Measurements from ENCODE around the gene RHEBL1.

Gene RHEBL1

DNA sequence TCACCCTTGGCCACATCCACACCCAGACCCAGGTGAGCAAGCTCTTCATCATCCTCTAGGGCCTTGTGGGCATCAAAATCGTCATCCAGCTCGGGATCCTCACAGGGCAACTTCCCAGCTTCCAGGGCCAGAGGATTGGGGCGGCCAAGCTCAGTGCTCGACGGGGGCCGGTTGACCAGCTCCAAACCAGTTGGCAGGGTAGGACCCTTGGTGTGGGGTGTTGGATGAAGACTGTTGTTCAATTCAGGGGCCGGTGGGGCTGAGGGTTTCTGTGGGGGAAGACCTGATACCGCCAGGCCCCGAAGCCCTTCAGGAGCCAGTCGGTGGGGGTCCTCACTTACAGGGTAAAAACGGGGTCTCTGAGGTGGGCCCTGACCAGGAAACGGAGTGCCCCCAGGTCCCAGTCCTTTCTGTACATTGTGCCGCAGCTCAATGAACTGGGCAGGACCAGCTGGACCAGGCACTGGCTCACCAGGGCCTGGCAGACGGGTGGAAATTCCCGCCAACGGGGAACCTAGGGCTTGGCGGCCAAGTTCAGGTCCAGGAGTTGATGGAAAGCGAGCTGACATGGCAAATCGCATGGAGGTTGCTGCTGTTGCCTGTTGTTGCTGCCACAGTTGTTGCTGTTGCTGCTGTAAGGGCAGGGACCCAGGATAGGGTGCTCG, 31.4 kb downstream of the RHEBL1 start:
- in situ Hi-C loops (cut with MboI; ENCODE audit: low sequenced_read_pairs), result no loop called here

DNA sequence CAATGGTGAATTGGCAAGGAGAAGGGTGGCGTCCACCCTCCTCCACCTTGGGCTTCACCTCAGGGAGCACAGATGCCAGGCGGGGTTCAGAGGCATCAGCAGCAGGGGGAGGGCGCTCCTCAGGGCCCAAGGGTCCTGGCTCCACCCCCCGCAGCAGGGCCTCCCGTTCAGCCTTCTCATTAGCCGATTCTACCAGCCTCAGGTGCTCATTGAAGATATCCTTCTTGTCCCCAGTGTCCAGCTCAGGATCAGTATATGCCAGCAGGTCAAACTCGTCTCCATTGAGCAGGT, 31.9 kb downstream of the RHEBL1 start:
- in situ Hi-C loops (cut with MboI; ENCODE audit: low sequenced_read_pairs), result no loop called here

DNA sequence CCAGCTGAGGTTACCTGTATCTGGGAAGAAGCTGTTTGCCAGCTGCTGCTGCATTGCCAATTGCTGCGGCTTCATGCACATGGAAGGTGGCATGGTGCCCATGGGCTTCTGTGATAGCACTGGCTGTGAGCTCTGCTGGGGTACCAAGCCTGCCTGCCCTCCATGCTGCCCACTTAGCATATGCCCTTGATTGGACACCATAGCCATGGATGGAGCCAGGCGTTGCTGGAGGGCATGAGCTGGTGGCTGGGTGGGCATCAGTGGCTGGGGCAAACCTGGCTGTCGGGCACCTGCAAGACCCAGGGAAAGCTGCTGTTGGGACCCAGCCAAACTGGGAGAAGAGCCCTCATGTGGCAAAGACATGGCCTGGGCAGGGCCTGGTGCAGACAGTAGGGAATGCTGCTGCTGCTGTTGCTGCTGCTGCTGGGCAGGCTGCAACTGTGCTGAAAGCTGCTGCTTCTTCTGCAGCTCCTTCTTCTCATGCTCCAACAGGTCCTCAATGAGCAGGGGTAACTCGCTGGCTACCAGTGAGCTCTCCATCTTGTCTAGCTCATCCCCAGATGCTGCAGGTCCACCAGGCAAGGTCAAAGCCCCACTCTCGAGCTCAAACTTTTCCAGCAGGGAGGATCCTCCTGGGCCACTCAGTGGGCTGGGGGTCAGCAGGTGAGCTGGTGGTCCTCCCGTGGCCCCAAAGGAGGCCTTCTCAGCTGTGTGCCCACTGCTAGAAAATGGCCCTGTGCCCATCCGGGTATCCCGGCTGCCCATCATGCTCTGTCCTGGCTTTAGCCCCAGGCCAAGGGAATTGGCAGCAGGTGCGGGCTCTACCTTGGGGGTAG, 32.5 kb downstream of the RHEBL1 start:
- in situ Hi-C loops (cut with MboI; ENCODE audit: low sequenced_read_pairs), result no loop called here

DNA sequence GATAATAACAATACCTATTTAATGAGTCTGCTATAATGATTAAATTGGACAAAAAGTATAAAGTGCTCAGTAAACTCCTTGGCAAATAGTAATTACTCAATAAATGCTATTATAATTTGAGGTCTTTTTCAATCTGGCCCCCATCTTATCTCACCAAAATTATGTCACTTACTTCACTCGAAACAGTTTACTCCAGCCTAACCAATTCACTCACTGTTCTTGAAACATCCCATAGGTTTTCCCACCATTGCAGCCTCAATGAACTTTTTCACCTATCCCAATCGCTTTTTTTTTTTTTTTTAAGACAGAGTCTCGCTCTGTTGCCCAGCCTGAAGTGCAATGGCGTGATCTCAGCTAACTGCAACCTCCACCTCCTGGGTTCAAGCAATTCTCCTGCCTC, 33.8 kb downstream of the RHEBL1 start:
- in situ Hi-C loops (cut with MboI; ENCODE audit: low sequenced_read_pairs), result no loop called here

DNA sequence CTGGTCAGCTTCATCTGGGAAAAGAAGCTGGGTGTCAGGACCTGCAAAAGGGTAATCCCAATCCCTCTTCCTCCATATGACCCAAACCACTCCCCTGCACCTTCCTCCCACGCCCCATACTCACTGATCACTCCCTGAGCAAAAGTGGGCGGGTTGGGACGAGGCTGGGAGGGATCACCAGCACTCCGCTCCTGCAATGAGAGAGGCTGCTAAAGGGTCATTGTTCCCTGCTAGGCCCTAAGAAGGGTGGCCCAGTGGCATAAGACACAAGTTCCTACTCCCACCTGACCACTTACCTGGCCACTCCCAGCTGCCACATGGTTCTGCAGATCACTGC, 35.5 kb downstream of the RHEBL1 start:
- in situ Hi-C loops (cut with MboI; ENCODE audit: low sequenced_read_pairs), result no loop called here

DNA sequence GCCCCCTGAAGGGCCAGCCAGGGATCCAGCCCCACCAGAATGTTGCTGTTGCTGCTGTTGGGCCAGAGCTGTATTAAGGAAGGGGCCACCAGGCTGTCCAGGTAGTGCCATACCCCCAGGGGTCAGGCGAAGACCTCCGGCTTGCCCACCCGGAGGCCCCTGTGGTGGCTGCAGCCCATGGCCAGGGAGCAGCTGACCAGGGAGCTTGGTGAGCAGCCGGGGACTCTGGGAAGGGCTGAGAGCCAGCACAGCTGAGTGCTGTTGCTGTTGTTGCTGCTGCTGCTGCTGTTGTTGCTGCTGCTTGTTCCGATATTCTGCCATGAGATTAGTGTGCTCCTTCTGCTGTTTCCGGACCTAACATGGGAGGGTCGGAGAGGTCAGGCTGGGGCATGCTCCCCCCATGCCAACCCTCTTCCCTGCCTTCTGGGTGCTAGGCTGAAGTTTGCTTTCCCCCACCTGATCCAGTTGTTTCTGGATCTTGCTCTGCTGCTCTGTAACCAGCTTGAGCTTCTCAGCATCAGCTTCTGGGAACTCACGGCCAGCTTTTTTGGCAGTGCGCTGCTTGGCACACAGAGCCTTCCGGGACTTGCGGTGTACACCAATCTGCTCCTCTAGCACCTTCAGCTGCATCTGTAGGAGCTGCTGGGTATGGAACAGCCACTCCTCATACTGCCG, 36.0 kb downstream of the RHEBL1 start:
- in situ Hi-C loops (cut with MboI; ENCODE audit: low sequenced_read_pairs), result no loop called here

DNA sequence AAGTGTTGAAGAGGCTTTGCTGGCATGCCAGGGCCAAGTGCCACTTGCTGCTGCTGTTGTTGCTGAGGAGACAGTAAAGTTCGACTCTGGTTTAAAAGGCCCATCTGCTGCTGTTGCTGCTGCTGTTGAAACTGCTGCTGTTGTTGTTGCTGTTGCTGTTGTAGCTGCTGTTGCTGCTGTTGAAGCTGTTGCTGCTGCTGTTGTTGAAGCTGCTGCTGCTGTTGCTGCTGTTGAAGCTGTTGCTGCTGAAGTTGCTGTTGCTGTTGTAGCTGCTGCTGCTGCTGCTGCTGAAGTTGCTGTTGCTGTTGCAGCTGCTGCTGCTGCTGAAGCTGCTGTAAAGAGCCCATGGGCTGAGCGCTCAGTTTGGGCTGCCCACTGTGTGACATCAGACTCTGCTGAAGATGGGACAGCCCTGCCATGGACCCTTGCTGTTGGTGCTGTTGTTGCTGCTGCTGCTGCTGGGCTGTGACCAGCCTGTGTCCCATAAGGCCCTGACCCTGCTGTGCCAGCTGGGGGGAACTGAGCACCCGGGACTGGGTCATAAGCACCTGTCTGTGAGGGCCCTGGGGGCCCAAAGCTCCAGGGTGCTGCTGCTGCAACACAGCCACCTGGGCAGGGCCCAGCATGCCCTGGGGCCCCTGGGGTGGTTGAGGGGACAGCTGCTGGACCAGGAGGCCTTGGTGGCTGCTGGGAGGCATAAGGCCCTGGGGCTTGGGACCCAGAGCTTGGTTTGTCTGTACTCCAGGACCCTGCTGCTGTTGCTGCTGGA, 36.9 kb downstream of the RHEBL1 start:
- in situ Hi-C loops (cut with MboI; ENCODE audit: low sequenced_read_pairs), result no loop called here

DNA sequence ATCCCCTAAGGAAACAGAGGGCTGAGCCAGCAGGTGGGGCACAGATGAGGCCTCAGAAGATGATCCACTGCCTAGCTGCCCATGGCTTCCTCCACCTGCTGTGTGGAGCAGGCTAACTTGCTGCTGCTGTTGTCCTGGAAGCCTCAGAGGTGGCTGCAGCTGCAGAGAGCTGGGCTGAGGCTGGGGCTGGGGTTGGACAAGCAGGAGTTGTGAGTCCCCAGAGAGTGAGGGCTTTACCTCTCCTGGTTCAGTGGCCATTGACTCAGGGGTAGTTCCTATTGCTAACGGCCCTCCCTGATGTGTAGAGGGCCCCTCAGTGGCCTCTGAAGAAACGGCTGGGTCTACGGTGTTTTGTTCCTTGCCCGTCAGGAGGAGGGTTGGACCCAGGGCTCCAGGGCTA, 37.5 kb downstream of the RHEBL1 start:
- in situ Hi-C loops (cut with MboI; ENCODE audit: low sequenced_read_pairs), result no loop called here

DNA sequence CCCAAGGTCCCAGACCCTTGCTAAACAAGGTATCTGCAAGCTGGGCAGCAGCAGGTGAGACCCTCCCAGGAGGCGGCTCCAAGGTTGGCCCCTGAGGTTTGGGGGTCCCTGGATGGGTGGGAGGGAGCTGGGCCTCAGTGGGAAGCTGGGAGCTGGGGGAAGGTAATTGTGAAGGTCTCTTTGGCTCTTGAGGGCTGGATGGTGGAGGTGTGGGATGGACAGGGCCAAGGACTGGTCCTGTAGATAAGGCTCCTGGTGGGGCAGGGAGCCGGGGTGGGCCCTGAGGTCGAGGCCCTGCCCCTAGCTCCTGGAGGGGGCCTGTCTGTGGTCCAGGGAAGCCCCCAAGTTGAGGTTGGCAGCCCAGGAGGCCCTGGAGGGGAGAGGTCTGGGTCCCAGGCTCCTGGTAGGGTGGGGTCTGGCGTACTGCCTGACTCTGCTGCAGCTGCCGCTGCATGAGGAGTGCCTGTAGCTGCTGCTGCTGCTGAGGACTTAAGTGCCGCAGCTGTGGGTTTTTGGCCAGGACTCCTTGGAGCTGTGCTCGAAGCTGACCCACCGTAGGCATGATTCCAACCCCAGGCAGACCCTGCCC, 38.1 kb downstream of the RHEBL1 start:
- in situ Hi-C loops (cut with MboI; ENCODE audit: low sequenced_read_pairs), result no loop called here

DNA sequence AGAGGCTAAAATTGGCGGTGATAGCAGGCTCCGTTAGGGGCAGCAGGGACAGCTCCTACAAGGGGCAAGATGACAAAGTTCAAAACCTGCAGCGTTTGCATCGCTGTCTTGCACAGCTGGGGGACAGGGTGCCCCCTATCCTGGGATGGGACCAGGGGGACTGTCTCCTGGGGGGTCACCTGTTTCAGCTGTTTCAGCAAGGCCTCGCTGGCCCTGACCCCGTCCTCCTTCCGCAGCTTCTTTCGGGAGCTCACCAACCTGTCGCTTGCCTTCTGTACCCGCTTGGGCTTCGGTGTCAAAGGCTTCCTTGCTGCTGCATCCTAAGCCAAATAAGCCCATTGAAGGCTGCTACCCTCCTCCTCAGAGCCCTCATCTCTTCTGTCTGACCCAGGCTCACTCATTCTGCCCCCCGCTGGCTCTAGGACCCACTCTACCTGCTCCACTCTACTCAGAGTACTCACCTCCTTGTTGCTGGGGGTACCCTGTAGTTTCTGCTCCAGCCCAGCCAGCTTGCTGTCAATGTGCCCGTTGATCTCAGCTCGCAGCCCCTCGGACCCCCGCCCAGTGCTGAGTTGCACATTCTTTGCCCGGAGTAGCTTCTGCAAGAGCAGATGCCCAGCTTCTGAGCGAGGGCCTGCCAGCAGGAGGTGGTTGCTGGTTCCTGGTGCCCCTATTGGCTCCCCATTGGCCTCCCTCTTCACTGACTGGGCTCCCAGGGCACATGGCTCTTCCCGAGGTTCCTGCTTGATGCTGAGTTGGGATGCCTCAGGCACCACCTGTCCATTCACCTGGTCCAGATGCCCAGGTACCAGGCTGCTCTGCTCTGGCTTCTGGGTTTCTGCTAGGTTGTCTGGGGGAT, 38.8 kb downstream of the RHEBL1 start:
- in situ Hi-C loops (cut with MboI; ENCODE audit: low sequenced_read_pairs), result no loop called here

DNA sequence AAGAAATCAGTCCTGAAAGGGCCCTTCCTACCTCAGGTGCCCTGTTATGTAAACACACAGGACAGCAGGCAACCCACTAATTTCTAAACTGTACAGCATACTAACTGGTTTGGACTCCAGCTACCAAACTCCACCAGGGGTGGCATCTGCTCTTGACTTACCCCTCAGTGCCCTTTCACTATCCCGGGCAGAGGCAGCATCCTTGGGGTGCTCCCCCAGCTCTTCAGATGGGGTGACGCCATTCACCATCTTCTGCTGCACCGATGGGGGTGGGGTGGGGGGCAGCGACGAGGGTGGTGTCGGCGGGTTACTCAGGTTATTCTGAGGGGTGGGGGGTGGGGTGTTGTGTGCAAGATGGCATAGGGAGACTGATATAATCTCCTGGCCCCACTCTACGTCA, 39.7 kb downstream of the RHEBL1 start:
- in situ Hi-C loops (cut with MboI; ENCODE audit: low sequenced_read_pairs), result no loop called here

DNA sequence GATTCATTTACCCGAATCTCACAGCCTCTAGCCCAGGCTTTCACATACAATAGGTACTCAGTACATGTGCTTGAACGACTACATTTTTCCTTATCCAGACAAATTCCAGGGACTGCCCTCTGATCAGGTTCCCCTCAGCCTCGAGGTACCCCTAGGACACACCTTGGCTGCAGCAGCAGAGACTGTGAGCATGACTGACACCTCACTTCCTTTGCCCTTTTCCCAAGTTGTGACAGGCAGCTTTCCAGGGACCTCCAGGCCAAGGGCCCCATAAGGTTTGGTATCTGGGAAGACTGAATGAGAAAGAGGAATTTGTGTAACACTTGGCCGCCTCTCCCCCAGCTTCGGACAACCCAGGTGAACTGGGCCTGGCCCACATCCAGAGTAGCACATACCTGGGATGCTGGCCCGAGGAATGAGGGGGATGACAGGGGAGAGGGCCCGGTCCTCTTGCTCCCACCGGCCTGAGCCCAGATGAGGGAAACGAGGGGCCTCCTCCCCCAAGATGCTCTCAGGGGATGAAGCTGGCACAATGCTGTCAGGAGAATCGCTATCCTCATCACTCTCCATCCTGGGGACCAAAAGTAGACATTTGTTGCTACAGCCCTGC, 41.0 kb downstream of the RHEBL1 start:
- in situ Hi-C loops (cut with MboI; ENCODE audit: low sequenced_read_pairs), result no loop called here

DNA sequence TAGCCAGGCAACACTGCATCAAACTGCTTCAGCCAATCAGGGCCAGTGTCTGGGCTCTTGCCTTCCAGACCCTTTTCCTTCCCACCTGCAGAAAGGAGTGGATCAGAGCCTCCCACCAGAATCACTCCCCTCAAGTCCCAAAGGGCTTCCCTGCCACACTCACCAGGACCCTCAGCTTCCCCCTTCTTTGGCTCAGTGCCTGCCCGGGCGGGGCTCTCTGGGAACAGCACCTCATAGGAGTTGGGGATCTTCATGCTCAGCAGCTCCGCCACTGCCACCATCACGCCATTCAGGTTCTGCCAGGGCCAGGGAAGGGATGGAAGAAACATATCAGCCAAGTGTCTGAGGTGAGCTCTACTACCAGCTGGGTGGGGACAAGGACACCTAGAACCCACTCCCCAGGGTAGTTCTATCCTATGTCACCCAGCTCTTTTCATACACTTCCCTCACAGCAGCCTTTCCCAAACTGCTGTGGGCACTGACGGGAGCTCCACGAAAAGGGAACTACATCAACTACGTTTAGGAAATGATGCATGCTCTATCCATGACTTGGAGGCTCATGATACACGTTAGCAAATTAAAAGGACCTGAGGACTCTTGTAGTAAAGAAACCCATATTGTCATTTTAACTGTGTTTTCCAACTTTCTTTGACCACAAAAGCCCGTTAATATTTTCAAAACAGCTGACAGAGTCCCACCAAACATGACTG, 41.8 kb downstream of the RHEBL1 start:
- in situ Hi-C loops (cut with MboI; ENCODE audit: low sequenced_read_pairs), result no loop called here

DNA sequence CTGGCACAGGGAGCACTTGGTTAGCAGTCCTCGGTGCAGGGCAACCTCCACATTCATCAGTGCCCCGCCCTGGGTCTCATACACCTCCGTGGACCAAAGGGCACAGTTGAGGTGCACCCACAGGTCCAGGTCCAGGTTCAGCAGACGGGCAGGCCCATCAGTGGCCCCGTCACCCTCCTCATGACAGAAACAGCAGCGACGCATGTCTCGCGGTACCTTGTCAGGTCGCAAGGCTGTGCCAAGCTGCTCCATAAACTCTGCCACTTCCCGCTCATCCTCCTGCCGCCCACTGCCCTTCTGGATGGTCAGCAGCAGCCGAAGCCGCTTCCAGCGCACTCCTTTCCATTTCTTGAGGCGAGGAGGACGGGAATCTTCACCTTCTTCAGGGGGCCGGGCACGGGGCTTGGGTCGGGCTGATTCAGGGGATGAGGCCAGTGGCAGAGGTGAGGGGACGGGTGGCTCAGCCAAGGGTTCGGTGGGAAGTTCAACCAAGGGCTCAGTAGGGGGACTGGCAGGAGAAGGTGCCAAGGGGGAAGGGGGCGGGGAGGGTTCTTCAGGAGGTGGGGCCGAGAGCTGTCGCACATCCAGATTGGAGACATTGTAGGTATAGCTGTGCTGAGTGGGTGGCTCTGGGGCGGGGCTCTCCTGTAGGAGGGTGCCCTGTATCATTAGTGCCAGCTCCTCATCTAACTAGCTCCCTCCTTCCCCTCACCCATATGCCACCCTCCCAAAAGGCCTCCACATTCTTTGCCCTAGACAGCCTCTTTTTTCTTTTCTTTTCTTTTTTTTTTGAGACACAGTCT, 42.9 kb downstream of the RHEBL1 start:
- in situ Hi-C loops (cut with MboI; ENCODE audit: low sequenced_read_pairs), result no loop called here

DNA sequence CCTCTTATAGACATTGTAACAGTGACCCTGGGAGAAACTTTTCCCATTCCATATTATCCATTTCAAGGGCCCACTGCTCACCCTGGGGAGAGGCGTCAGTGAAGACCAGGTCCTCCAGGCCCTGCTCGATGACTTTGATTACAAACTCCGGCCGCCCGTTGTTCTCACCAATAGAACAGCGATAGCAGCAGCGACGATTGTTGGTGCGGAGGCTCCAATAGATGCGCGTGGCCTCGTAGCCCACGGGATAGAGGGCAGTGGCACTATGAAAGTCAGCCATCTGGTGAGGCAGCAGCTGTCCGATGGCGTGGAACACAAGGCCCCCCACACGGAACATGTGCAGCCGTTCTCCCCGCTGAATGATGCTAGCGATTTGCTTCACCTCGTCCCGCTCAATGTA, 43.7 kb downstream of the RHEBL1 start:
- in situ Hi-C loops (cut with MboI; ENCODE audit: low sequenced_read_pairs), result no loop called here

DNA sequence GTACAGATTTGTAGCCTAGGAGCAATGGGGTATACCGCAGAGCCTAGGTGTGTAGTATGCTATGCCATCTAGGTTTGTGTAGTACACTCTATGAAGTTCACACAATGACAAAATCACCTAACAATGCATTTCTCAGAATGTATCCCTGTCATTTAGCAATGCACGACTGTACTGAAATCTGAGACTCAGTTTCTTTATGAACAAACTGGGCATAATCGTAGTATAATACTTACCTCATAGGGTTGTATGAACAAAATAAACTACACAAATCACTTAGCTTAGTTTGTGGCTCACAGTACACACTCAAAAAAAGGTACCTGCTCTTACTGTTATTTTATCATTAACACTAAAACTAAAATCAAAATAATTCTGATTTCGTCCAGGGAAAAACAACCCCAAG, 44.3 kb downstream of the RHEBL1 start:
- in situ Hi-C loops (cut with MboI; ENCODE audit: low sequenced_read_pairs), result no loop called here

DNA sequence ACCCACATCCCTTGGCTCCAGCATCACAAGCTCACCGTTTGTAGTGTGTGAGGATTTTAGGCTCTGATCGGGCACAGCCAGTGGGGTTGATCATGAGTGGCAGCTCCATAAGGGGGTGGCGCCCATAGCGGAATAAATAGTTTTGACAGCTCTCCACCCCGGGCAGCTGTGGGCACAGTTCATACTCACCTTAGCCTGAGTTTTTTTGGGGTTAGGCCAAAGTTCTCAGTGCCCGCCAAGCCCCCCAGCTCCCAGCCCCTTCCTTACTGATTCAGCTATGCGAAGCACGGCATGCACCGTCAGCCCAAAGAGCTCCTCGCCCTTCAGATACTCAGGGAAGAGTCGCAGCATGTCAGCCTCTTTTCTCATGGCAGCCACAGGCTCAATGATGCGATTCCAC, 45.2 kb downstream of the RHEBL1 start:
- in situ Hi-C loops (cut with MboI; ENCODE audit: low sequenced_read_pairs), result no loop called here

DNA sequence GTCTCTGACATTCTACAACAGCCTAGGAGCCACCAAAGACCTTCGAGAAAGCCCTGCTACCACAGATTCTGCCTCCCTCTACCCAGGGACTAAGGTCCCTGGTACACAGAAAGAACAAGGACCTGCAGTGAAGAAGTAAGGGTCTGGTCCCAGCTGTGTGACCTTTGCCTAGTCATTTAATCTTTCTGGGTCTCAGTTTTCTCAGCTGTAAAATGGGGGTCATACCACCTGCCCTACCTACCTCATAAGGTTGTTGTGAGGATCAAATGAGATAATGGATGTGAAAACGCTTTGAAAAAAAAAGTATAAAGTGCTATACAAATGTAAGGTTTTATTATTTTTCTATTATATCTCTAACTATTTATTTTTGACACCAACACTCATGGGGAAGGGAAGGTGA, 46.0 kb downstream of the RHEBL1 start:
- in situ Hi-C loops (cut with MboI; ENCODE audit: low sequenced_read_pairs), result no loop called here
